Body of pancreas (tissue), 4 donors: ENCODE data around the gene GTF3C2.

ENCODE experiments used
- POLR2A ChIP-seq, 3 donors: fragments of 450-650 bp; IDR thresholded peaks; one replicate each; pipeline ENCODE4 v1.6.1; 2016; ENCODE audit warnings: antibody characterized with exemption in 3 of 3, mild to moderate bottlenecking in 2 of 3
- TF ChIP-seq, protein P1 (sequence below), 7 experiments: fragments of 450-650 bp in 4 of 7; fragments of 200-600 bp in 3 of 7; sonication (generic) in 3 of 7; IDR thresholded peaks; one replicate each; pipeline ENCODE4 v1.5.1; 2016 to 2019; ENCODE audit warnings: antibody characterized with exemption in 7 of 7

- no peak for TF ChIP-seq POLR2A (IDR thresholded peaks at IDR 0.05)
- TF ChIP-seq, protein P1, sequence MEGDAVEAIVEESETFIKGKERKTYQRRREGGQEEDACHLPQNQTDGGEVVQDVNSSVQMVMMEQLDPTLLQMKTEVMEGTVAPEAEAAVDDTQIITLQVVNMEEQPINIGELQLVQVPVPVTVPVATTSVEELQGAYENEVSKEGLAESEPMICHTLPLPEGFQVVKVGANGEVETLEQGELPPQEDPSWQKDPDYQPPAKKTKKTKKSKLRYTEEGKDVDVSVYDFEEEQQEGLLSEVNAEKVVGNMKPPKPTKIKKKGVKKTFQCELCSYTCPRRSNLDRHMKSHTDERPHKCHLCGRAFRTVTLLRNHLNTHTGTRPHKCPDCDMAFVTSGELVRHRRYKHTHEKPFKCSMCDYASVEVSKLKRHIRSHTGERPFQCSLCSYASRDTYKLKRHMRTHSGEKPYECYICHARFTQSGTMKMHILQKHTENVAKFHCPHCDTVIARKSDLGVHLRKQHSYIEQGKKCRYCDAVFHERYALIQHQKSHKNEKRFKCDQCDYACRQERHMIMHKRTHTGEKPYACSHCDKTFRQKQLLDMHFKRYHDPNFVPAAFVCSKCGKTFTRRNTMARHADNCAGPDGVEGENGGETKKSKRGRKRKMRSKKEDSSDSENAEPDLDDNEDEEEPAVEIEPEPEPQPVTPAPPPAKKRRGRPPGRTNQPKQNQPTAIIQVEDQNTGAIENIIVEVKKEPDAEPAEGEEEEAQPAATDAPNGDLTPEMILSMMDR (IDR thresholded peaks at IDR 0.05): no peak
These were observed 75.7 kb downstream of the GTF3C2 start for GRCh38 chr2:27280826-27281225.
